Brain microvascular endothelial cell (primary cell): ENCODE measurements around the gene METTL26.

Experiments used
- DNase-seq: peaks from one replicate; pipeline ENCODE4 v3.0.0-alpha.2; 2020
- H3K27ac ChIP-seq: fragments of 250-450 bp; sonication (Bioruptor Pico); 2 replicates; pipeline ENCODE4 v1.5.1; 2020; ENCODE audit warnings: mild to moderate bottlenecking, moderate library complexity
- H3K27me3 ChIP-seq: fragments of 250-450 bp; sonication (Bioruptor Pico); replicated peaks from 2 replicates; pipeline ENCODE4 v1.5.1; 2020; ENCODE audit warnings: mild to moderate bottlenecking
- H3K36me3 ChIP-seq: fragments of 250-450 bp; sonication (Bioruptor Pico); replicated peaks from 2 replicates; pipeline ENCODE4 v1.5.1; 2020; ENCODE audit warnings: mild to moderate bottlenecking
- H3K4me3 ChIP-seq: 2 replicates; pipeline ENCODE4 v1.5.1; 2011; ENCODE audit warnings: low read depth, mild to moderate bottlenecking, control low read depth, low read length, moderate library complexity
- CTCF ChIP-seq: IDR thresholded peaks from 2 replicates; pipeline ENCODE4 v1.5.1; 2011; ENCODE audit warnings: low read depth, mild to moderate bottlenecking, moderate library complexity, low read length, control low read depth, inconsistent platforms; ENCODE audit errors: missing control alignments
- in situ Hi-C: cut with HindIII; loops from 2 replicates; pipeline ENCODE4 v1.10.0; 2017; ENCODE audit warnings: low sequenced_read_pairs, low pct_ligation_motif_present

The METTL26 gene

GRCh38 chr16:634051-634670 is 1.9 kb downstream of the METTL26 start:
- Histone ChIP-seq H3K27ac (no peak overlapping the region), H3K27me3 (no peaks in the 10 kb centered on the region), H3K4me3 (no peak overlapping the region), H3K36me3 (peaks cover 9% of the 10 kb centered on the region)
- no peak for TF ChIP-seq CTCF
- in situ Hi-C loops = no loop called here
- DNase-seq = no peak

- Histone ChIP-seq H3K27me3 (no peaks in the 10 kb centered on the region), H3K4me3 (no peak overlapping the region), H3K36me3 (peaks cover 9% of the 10 kb centered on the region), H3K27ac (no peak overlapping the region)
- no peak for DNase-seq
- TF ChIP-seq CTCF = no peak
- in situ Hi-C loops = no loop called here
Measured at GRCh38 chr16:633336-634050, 2.6 kb downstream of the METTL26 start.

- H3K27me3 ChIP-seq = no peaks in the 10 kb centered on the region
Measured at GRCh38 chr16:632486-633335, 3.4 kb downstream of the METTL26 start.

GRCh38 chr16:631808-632358 is 4.2 kb downstream of the METTL26 start:
- Histone ChIP-seq H3K27me3 (no peaks in the 10 kb centered on the region), H3K27ac (no peak overlapping the region), H3K36me3 (peaks cover 9% of the 10 kb centered on the region), H3K4me3 (no peak overlapping the region)
- DNase-seq = no peak
- in situ Hi-C loops = no loop called here
- TF ChIP-seq CTCF = no peak

More at GRCh38 chr16:632486-633335, 3.4 kb downstream of the METTL26 start:
- Histone ChIP-seq H3K36me3 (peaks cover 9% of the 10 kb centered on the region), H3K27ac (no peak overlapping the region), H3K4me3 (no peak overlapping the region)
- in situ Hi-C loops = no loop called here
- no peak for DNase-seq
- TF ChIP-seq CTCF = no peak

- in situ Hi-C loops = no loop called here
- DNase-seq = no peak
- no peak within 1 kb of the TSS for H3K27ac ChIP-seq
- no peak for TF ChIP-seq CTCF
- peaks cover 12% of the 10 kb centered on the region for H3K36me3 ChIP-seq
- H3K4me3 ChIP-seq = no peak within 1 kb of the TSS
- H3K27me3 ChIP-seq = no peaks in the 10 kb centered on the region
Measured at GRCh38 chr16:630815-631405, 5.2 kb downstream of the METTL26 start, which contains the start of gene WFIKKN1. Gene WFIKKN1, plus strand, starts transcription at chr16:630985. Its CDS starts 269 bp downstream, at chr16:631254.
